Type B pancreatic cell (in vitro differentiated cells): ENCODE data around the gene SH3BGRL3. TPM values are rescaled to one million over a fixed set of nuclear protein-coding genes. Genes with fewer than 3 reads are reported as not detected.

ENCODE experiments used
- DNase-seq: peaks from one replicate; pipeline ENCODE4 v3.0.0; 2021; ENCODE audit warnings: mixed read lengths; ENCODE audit not compliant: unreplicated experiment; ENCODE audit errors: extremely low spot score
- H3K27ac Mint-ChIP-seq: 2 replicates; pipeline ENCODE4 v1.8.0; 2021; ENCODE audit warnings: mild to moderate bottlenecking, mixed read lengths
- H3K27me3 Mint-ChIP-seq: 2 replicates; pipeline ENCODE4 v1.8.0; 2021; ENCODE audit warnings: mixed read lengths
- H3K36me3 Mint-ChIP-seq: 2 replicates; pipeline ENCODE4 v1.8.0; 2021; ENCODE audit warnings: mixed read lengths
- H3K4me1 Mint-ChIP-seq: one replicate; pipeline ENCODE4 v1.8.0; 2021; ENCODE audit warnings: mixed read lengths; ENCODE audit not compliant: unreplicated experiment
- H3K4me3 Mint-ChIP-seq: 2 replicates; pipeline ENCODE4 v1.8.0; 2021; ENCODE audit warnings: mild to moderate bottlenecking, mixed read lengths
- H3K9me3 Mint-ChIP-seq: 2 replicates; pipeline ENCODE4 v1.8.0; 2021; ENCODE audit warnings: mixed read lengths
- CTCF ChIP-seq: fragments of 200-600 bp; sonication (generic); conservative IDR thresholded peaks from 2 replicates; pipeline ENCODE4 v1.5.0; 2021; ENCODE audit warnings: antibody characterized with exemption, mild to moderate bottlenecking
- total RNA-seq: library from RNA; stranded (reverse); gene quantifications from 2 replicates; pipeline ENCODE4 v1.2.1, GENCODE V29; 2021; ENCODE audit warnings: low replicate concordance

SH3BGRL3 gene
- total RNA-seq, 1 donor from 2014 or later, result 78.1 TPM

DNA sequence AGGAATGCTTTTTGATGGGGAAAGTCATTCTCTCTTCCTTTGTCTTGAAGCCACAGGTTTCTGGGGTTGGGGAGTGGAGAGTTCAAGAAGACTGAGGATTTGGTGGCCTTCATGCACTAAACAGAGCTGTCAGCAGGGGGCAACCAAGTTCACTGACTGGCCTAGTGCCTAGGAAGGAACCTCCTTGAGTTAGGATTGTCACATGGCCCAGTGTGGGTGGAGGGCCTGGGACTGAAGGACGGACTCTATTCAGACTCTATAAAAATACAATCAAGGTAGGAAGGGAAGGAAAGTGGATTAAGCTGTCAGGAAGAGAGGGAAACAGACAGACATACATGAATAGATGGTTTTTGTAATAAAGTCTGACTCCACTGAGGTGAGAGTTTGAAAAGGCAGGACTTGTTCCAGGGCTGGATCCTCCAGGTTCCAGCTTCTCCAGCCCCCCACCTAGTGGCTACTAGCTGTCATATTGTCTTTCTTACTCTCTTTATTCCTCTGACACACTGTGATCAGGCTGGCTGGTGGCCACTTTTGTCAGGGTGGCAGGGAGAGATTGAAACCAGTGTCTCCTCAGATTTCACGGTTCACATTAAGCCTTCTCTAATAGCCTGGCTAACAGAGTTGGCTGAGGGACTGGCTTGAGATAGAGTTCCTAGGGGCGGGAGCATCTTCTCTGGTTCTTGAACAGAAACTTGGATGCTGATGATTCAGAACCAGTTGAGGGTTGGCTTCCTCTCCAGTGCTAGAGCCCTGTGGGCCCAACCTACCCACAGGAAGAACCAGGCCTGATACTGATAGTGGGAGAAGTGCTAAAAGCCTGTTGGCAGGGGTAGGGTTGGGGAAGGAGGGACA, 4.1 kb upstream of the SH3BGRL3 start:
- TF ChIP-seq CTCF, result peak; percentile 83
- Mint-ChIP-seq H3K4me3 (peak overlapping the region; percentile 45), H3K27me3 (no peaks in the 10 kb centered on the region), H3K36me3 (peaks cover 22% of the 10 kb centered on the region), H3K9me3 (no peaks in the 10 kb centered on the region), H3K27ac (peak overlapping the region; percentile 89), H3K4me1 (peaks cover 35% of the 10 kb centered on the region)
- DNase-seq, result peak; percentile 79

DNA sequence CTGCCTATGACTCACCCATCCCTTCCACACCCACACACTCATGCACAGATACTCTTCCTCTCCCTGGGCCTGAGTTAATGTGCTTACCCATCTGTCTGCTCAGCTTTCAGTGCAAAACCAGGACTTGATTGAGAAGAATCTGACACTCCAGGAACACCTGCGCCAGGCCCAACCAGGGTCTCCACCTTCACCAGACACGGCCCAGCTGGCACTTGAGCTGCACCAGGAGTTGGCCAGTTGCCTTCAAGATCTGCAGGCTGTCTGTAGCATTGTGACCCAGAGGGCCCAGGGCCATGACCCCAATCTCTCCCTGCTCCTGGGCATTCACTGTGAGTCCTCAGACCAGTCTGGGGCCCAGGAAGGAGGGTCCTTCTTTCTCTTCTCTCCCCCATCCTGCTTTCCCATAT, 3.5 kb upstream of the SH3BGRL3 start:
- H3K9me3 Mint-ChIP-seq, result no peaks in the 10 kb centered on the region
- no peak for TF ChIP-seq CTCF
- no peaks in the 10 kb centered on the region for H3K27me3 Mint-ChIP-seq
- H3K36me3 Mint-ChIP-seq, result peaks cover 28% of the 10 kb centered on the region
- no peak for DNase-seq
- peaks cover 41% of the 10 kb centered on the region for H3K4me1 Mint-ChIP-seq
- peak overlapping the region; percentile 89 for H3K27ac Mint-ChIP-seq
- no peak overlapping the region for H3K4me3 Mint-ChIP-seq

GRCh38 chr1:26277261-26277661, 2.6 kb upstream of the SH3BGRL3 start:
- no peak for DNase-seq
- Mint-ChIP-seq H3K9me3 (no peaks in the 10 kb centered on the region), H3K27me3 (no peaks in the 10 kb centered on the region), H3K4me1 (peaks cover 46% of the 10 kb centered on the region), H3K4me3 (peak overlapping the region; percentile 20), H3K36me3 (peaks cover 26% of the 10 kb centered on the region), H3K27ac (peak overlapping the region; percentile 89)
- no peak for TF ChIP-seq CTCF

- Mint-ChIP-seq H3K4me1 (peaks cover 46% of the 10 kb centered on the region), H3K9me3 (no peaks in the 10 kb centered on the region), H3K36me3 (peaks cover 25% of the 10 kb centered on the region), H3K27me3 (no peaks in the 10 kb centered on the region), H3K27ac (peak overlapping the region; percentile 89), H3K4me3 (no peak overlapping the region)
- no peak for TF ChIP-seq CTCF
- no peak for DNase-seq
These were observed 2.2 kb upstream of the SH3BGRL3 start for GRCh38 chr1:26277719-26278118.

DNA sequence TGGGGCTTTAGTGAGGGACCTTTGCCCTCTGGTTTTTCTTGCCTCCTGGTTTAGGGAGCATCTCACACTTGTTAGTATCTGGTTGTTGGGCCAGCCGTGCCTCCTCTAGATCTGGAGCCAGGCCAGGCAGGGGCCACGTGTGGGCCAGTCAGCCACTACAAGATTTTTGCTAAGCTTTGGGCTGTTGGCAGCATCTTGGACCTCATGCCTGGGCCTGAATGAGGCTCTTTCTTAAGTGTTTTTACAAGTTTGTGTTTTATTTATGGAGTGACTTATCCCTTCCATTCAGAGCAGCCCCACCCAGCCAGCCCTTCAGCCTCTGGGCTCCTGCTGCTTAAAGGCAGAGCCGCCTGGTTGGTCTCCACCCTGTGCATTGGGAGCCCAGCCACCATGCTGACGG, 1.6 kb upstream of the SH3BGRL3 start:
- Mint-ChIP-seq H3K36me3 (peaks cover 21% of the 10 kb centered on the region), H3K4me1 (peaks cover 46% of the 10 kb centered on the region), H3K27me3 (no peaks in the 10 kb centered on the region), H3K27ac (peak overlapping the region; percentile 89), H3K4me3 (peak overlapping the region; percentile 37), H3K9me3 (no peaks in the 10 kb centered on the region)
- no peak for DNase-seq
- no peak for TF ChIP-seq CTCF
